ENCODE measurements around the gene MSANTD3. TPM values are rescaled to one million over a fixed set of nuclear protein-coding genes. Genes with fewer than 3 reads are reported as not detected.
"Not testable (repeated sequence)": the region's sequence is repeated elsewhere in the genome, so short reads cannot be mapped to it uniquely, and the experiment has no call there.

Gene MSANTD3
- 40.0 and 53.2 TPM in 2 replicates for total RNA-seq (2021)
- percentile 90 among the genes with signal in this experiment for Bru-seq, nascent RNA
- percentile 83 among the genes with signal in this experiment for BruChase-seq, experiment 1, labeled RNA remaining after a 2-hour chase
- BruChase-seq, experiment 2, labeled RNA remaining after a 6-hour chase = percentile 91 among the genes with signal in this experiment
- long read RNA-seq, transcript MSANTD3-203 (3 exons, 1,362 nt) = major isoform, 46 of 66 reads
- long read RNA-seq, partial matches to known transcripts = 10 of 66 reads
- long read RNA-seq, other reads (novel, unspliced or antisense) = 7 of 66 reads

DNA sequence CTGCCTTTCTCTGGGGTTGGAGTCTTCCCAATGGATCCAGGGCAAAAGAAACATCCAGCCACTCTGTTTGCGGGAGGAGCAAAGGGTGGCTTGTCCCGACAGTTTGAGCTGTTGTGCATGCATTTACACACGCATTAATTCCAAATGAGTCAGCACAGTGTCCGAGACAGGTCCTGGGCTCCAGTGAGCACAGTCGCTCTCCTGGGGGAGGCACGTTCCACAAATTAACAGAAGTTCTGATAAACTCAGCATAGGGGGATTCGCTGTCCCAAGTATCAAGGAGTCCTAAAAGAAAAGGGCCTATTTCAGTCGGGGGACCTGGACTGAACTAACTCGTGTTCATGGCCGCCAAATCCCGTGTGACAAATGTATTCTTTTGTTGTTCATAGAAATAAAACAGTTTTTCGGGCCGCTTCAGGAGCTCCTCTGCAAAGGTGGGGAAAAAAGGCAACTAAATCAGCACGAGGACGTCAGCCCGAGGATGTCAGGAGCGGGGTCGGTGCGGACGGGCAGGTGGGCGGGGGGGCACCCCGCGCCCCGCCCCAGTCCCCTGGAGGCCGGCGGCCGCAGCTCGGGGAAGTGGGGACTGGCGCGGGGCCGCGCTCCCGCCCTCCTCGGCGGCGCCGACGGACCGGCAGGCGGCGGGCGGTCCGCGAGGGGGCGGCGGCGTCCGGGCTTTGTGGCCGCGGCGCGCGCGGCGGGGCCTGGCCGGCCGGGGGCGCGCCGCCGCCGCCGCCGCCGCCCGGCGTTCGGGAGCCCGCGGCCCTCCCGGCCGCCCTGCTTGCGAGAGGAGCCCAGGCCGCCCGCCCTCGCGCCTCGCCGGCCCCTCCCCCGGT, at the start of gene MSANTD3:
TSS of gene MSANTD3 (plus strand) at position 614 of the 836 bp plus-strand sequence. CDS start 14,796 bp downstream, outside the sequence.
- Histone ChIP-seq H3K79me2 (ENCODE audit: low read depth) (peaks cover 39% of the 10 kb centered on the region), H3K4me2 (peak within 1 kb of the TSS; percentile 89), H3F3A (ENCODE audit: insufficient read depth, low read depth) (peaks cover 36% of the 10 kb centered on the region), H3K27me3 (ENCODE audit: insufficient read depth, low read depth) (no peaks in the 10 kb centered on the region), H3K9me2 (ENCODE audit: insufficient read depth) (no peaks in the 10 kb centered on the region), H3K4me1 (replicated peaks; ENCODE audit: insufficient read depth) (peaks cover 40% of the 10 kb centered on the region), H4K20me1 (ENCODE audit: insufficient read depth) (no peaks in the 10 kb centered on the region), H3K27ac (peak within 1 kb of the TSS; percentile 89), H2AFZ (peak within 1 kb of the TSS; percentile 98), H3K4me3 (peak within 1 kb of the TSS; percentile 96), H3K9me3 (ENCODE audit: insufficient read depth, low read depth) (no peaks in the 10 kb centered on the region), H3K36me3 (ENCODE audit: low read depth) (no peaks in the 10 kb centered on the region)
- TSS peak; percentile 73 for BruUV-seq (replicated peaks)
- CTCF ChIA-PET = interaction anchor here (0.6 kb wide), 1 partner anchor 33 kb away, joined by 13 read pairs; no protein-coding TSS in a partner anchor
- peak; percentile 58 to 67 for DNase-seq
- intact Hi-C loops (cut with micrococcal nuclease; ENCODE audit: unreplicated experiment) = loop anchor here (1.0 to 5.0 kb wide), 4 partner anchors 16 to 604 kb away; partner anchors contain the start of genes NR4A3 and TEX10
- POLR2A ChIA-PET (ENCODE audit: unreplicated experiment) = interaction anchor here (0.6 to 0.7 kb wide), 3 partner anchors 11 to 82 kb away, joined by 3 to 7 read pairs (median 5); no protein-coding TSS in a partner anchor
- TF ChIP-seq, protein P1, sequence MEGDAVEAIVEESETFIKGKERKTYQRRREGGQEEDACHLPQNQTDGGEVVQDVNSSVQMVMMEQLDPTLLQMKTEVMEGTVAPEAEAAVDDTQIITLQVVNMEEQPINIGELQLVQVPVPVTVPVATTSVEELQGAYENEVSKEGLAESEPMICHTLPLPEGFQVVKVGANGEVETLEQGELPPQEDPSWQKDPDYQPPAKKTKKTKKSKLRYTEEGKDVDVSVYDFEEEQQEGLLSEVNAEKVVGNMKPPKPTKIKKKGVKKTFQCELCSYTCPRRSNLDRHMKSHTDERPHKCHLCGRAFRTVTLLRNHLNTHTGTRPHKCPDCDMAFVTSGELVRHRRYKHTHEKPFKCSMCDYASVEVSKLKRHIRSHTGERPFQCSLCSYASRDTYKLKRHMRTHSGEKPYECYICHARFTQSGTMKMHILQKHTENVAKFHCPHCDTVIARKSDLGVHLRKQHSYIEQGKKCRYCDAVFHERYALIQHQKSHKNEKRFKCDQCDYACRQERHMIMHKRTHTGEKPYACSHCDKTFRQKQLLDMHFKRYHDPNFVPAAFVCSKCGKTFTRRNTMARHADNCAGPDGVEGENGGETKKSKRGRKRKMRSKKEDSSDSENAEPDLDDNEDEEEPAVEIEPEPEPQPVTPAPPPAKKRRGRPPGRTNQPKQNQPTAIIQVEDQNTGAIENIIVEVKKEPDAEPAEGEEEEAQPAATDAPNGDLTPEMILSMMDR (conservative IDR thresholded peaks at IDR 0.05) = no peak
- TF ChIP-seq EZH2 (IDR thresholded peaks at IDR 0.05; ENCODE audit: low read depth) = no peak

DNA sequence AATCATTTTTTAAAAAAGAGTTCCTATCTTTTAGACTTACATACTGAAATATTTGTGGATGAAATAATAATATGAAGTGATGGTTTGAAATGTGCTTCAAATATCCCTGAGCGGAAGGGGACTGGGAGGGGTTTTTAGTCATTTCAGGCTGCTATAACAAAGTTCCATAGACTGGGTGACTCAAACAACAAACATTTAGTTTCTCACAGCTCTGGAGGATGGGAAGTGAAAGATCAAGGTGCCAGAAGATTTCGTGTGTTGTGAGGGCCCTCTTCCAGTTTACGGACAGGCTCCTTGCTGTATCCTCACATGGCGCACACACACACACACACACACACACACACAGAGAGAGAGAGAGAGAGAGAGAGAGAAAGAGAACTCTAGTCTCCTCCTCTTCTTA, 47.1 kb upstream of the MSANTD3 start:
- Histone ChIP-seq H3K4me2 (no peak overlapping the region), H3K4me1 (replicated peaks; ENCODE audit: insufficient read depth) (peaks cover 9% of the 10 kb centered on the region; the same call in 1 of the 2 replicates), H3K36me3 (ENCODE audit: low read depth) (no peaks in the 10 kb centered on the region), H3K9me2 (ENCODE audit: insufficient read depth) (no peaks in the 10 kb centered on the region), H3K4me3 (no peak overlapping the region), H3K27ac (peak overlapping the region; percentile 53), H2AFZ (peak overlapping the region; percentile 71; the same call in 1 of the 2 replicates), H3K9me3 (ENCODE audit: insufficient read depth, low read depth) (no peaks in the 10 kb centered on the region), H3K27me3 (ENCODE audit: insufficient read depth, low read depth) (no peaks in the 10 kb centered on the region), H4K20me1 (ENCODE audit: insufficient read depth) (no peaks in the 10 kb centered on the region), H3K79me2 (ENCODE audit: low read depth) (no peaks in the 10 kb centered on the region), H3F3A (ENCODE audit: insufficient read depth, low read depth) (peaks cover 7% of the 10 kb centered on the region; the same call in 1 of the 2 replicates)
- TSS peak; percentile 47 for BruUV-seq (replicated peaks)
- ChIA-PET POLR2A (ENCODE audit: unreplicated experiment) (interaction anchor here (0.7 kb wide), 1 partner anchor 246 kb away, joined by 6 read pairs; no protein-coding TSS in a partner anchor), CTCF (no interaction called here)
- DNase-seq = peak in 1 of 2 experiments; percentile 12
- intact Hi-C loops (cut with micrococcal nuclease; ENCODE audit: unreplicated experiment) = no loop called here
- no peak for TF ChIP-seq EZH2 (IDR thresholded peaks at IDR 0.05; ENCODE audit: low read depth)
- TF ChIP-seq, protein P1 (conservative IDR thresholded peaks at IDR 0.05) = no peak

DNA sequence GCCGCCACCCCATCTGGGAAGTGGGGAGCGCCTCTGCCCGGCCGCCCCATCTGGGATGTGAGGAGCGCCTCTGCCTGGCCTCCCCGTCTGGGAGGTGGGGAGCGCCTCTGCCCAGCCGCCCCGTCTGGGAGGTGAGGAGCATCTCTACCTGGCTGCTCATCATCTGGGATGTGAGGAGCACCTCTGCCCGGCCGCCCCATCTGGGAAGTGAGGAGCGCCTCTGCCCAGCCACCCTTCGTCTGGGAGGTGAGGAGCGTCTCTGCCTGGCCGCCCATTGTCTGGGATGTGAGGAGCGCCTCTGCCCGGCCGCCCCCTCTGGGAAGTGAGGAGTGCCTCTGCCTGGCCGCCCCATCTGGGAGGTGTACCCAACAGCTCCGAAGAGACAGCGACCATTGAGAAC, 34.0 kb upstream of the MSANTD3 start:
- H3K27me3 ChIP-seq (ENCODE audit: insufficient read depth, low read depth); POLR2A ChIA-PET (ENCODE audit: unreplicated experiment); H3F3A ChIP-seq (ENCODE audit: insufficient read depth, low read depth); DNase-seq; H3K9me2 ChIP-seq (ENCODE audit: insufficient read depth); intact Hi-C loops (cut with micrococcal nuclease; ENCODE audit: unreplicated experiment); H3K36me3 ChIP-seq (ENCODE audit: low read depth); CTCF ChIA-PET; H3K79me2 ChIP-seq (ENCODE audit: low read depth); H3K27ac ChIP-seq; H3K4me2 ChIP-seq; H4K20me1 ChIP-seq (ENCODE audit: insufficient read depth); H3K9me3 ChIP-seq (ENCODE audit: insufficient read depth, low read depth); H3K4me3 ChIP-seq; H2AFZ ChIP-seq; H3K4me1 ChIP-seq (replicated peaks; ENCODE audit: insufficient read depth); BruUV-seq (replicated peaks): not testable (repeated sequence)

Data from PC-9 (cell line).